ENCODE measurements around the gene FIP1L1. TPM values are rescaled to one million over a fixed set of nuclear protein-coding genes. Genes with fewer than 3 reads are reported as not detected.
A peak's percentile ranks its signal among the peaks of the same experiment; 100 is the strongest.
"Not testable (repeated sequence)": the region's sequence is repeated elsewhere in the genome, so short reads cannot be mapped to it uniquely, and the experiment has no call there.

Gene FIP1L1
- total RNA-seq, 2 donors from 2014 or later = 38.2 to 38.9 TPM

- DNase-seq (ENCODE audit: low spot score) = no peak
- intact Hi-C loops (cut with DNase I) = no loop called here
Measured at GRCh38 chr4:53461244-53461643, 83.8 kb downstream of the FIP1L1 start.

- intact Hi-C loops (cut with DNase I) = no loop called here
- DNase-seq (ENCODE audit: low spot score) = no peak
Measured at GRCh38 chr4:53463340-53463739, 85.9 kb downstream of the FIP1L1 start.

GRCh38 chr4:53465281-53465680 lies 87.8 kb downstream of the FIP1L1 start:
- intact Hi-C loops (cut with DNase I) = no loop called here
- no peak for DNase-seq (ENCODE audit: low spot score)

GRCh38 chr4:53465891-53466290 lies 88.5 kb downstream of the FIP1L1 start:
- no peak for DNase-seq (ENCODE audit: low spot score)
- intact Hi-C loops (cut with DNase I) = no loop called here

- DNase-seq (ENCODE audit: low spot score); intact Hi-C loops (cut with DNase I): not testable (repeated sequence)
Measured at GRCh38 chr4:53466576-53466975, 89.1 kb downstream of the FIP1L1 start.

GRCh38 chr4:53476232-53477037 lies 99.0 kb downstream of the FIP1L1 start:
- intact Hi-C loops (cut with DNase I) = no loop called here
- DNase-seq (ENCODE audit: low spot score) = peak; percentile 86

GRCh38 chr4:53477038-53477565 lies 99.7 kb downstream of the FIP1L1 start:
- intact Hi-C loops (cut with DNase I) = no loop called here

GRCh38 chr4:53477636-53478035 lies 100.2 kb downstream of the FIP1L1 start:
- DNase-seq (ENCODE audit: low spot score) = no peak
- intact Hi-C loops (cut with DNase I) = no loop called here

More at GRCh38 chr4:53477038-53477565, 99.7 kb downstream of the FIP1L1 start:
- no peak for DNase-seq (ENCODE audit: low spot score)

- intact Hi-C loops (cut with DNase I) = no loop called here
- no peak for DNase-seq (ENCODE audit: low spot score)
Measured at GRCh38 chr4:53478671-53479456, 101.4 kb downstream of the FIP1L1 start.

- intact Hi-C loops (cut with DNase I) = no loop called here
- DNase-seq (ENCODE audit: low spot score) = no peak
Measured at GRCh38 chr4:53479736-53480525, 102.5 kb downstream of the FIP1L1 start.

- intact Hi-C loops (cut with DNase I) = no loop called here
- DNase-seq (ENCODE audit: low spot score) = no peak
Measured at GRCh38 chr4:53480909-53481308, 103.5 kb downstream of the FIP1L1 start.

GRCh38 chr4:53481586-53481985 lies 104.1 kb downstream of the FIP1L1 start:
- DNase-seq (ENCODE audit: low spot score) = no peak
- intact Hi-C loops (cut with DNase I) = no loop called here

- intact Hi-C loops (cut with DNase I) = no loop called here
- no peak for DNase-seq (ENCODE audit: low spot score)
Measured at GRCh38 chr4:53483250-53483649, 105.8 kb downstream of the FIP1L1 start.

- intact Hi-C loops (cut with DNase I) = loop anchor here in 1 of 2 donors (5.0 kb wide), 1 partner anchor 1333 kb away; no protein-coding TSS in a partner anchor
- no peak for DNase-seq (ENCODE audit: low spot score)
Measured at GRCh38 chr4:53484911-53485657, 107.6 kb downstream of the FIP1L1 start.

- intact Hi-C loops (cut with DNase I) = loop anchor here in 1 of 2 donors (5.0 kb wide), 1 partner anchor 1333 kb away; no protein-coding TSS in a partner anchor
- DNase-seq (ENCODE audit: low spot score) = no peak
Measured at GRCh38 chr4:53485658-53486040, 108.2 kb downstream of the FIP1L1 start.

- intact Hi-C loops (cut with DNase I) = loop anchor here in 1 of 2 donors (5.0 kb wide), 1 partner anchor 1335 kb away; no protein-coding TSS in a partner anchor
- DNase-seq (ENCODE audit: low spot score) = no peak
Measured at GRCh38 chr4:53487766-53488165, 110.3 kb downstream of the FIP1L1 start.

- intact Hi-C loops (cut with DNase I) = loop anchor here in 1 of 2 donors (5.0 kb wide), 1 partner anchor 1337 kb away; no protein-coding TSS in a partner anchor
- no peak for DNase-seq (ENCODE audit: low spot score)
Measured at GRCh38 chr4:53489279-53489889, 111.9 kb downstream of the FIP1L1 start.
